SK-N-SH treated with all-trans-retinoic acid at 6 μM for 48 hours (cell line): ENCODE results near the gene CDNF.

Source experiments
- ARNTL ChIP-seq: fragments of 450-650 bp; formaldehyde crosslinking; IDR thresholded peaks from 2 replicates; pipeline ENCODE4 v1.5.0; 2020; ENCODE audit warnings: low read depth, mild to moderate bottlenecking, moderate library complexity, borderline replicate concordance
- CSDC2 ChIP-seq: fragments of 250-450 bp; sonication (Bioruptor Pico); IDR thresholded peaks from 2 replicates; pipeline ENCODE4 v1.5.0; 2020; ENCODE audit warnings: mild to moderate bottlenecking, moderate library complexity
- OSR1 ChIP-seq: fragments of 250-450 bp; sonication (Bioruptor Pico); IDR thresholded peaks from 2 replicates; pipeline ENCODE4 v1.8.0; 2022; ENCODE audit warnings: moderate library complexity, mild to moderate bottlenecking, inconsistent platforms
- RARB ChIP-seq: fragments of 250-450 bp; sonication (Bioruptor Pico); IDR thresholded peaks from 2 replicates; pipeline ENCODE4 v1.8.0; 2021; ENCODE audit warnings: mild to moderate bottlenecking, moderate library complexity
- SNAI2 ChIP-seq: fragments of 250-450 bp; sonication (Bioruptor Pico); IDR thresholded peaks from 2 replicates; pipeline ENCODE4 v1.5.0; 2020; ENCODE audit warnings: mild to moderate bottlenecking, moderate library complexity
- TCF4 ChIP-seq: fragments of 250-450 bp; sonication (Bioruptor Pico); IDR thresholded peaks from 2 replicates; pipeline ENCODE4 v1.8.0; 2021; ENCODE audit warnings: mild to moderate bottlenecking, moderate library complexity, borderline replicate concordance
- TOX ChIP-seq: fragments of 250-450 bp; sonication (Bioruptor Pico); IDR thresholded peaks from 2 replicates; pipeline ENCODE4 v1.8.0; 2021; ENCODE audit warnings: mild to moderate bottlenecking, moderate library complexity, borderline replicate concordance
- ZFP30 ChIP-seq: fragments of 450-650 bp; formaldehyde crosslinking; IDR thresholded peaks from 2 replicates; pipeline ENCODE4 v1.5.0; 2022; ENCODE audit warnings: mild to moderate bottlenecking, moderate library complexity
- ZNF565 ChIP-seq: fragments of 450-650 bp; formaldehyde crosslinking; conservative IDR thresholded peaks from 2 replicates; pipeline ENCODE4 v1.5.0; 2020; ENCODE audit warnings: low read depth, mild to moderate bottlenecking, moderate library complexity
- ZNF70 ChIP-seq: fragments of 450-650 bp; formaldehyde crosslinking; IDR thresholded peaks from 2 replicates; pipeline ENCODE4 v1.5.0; 2020; ENCODE audit warnings: mild to moderate bottlenecking, moderate library complexity
- TF ChIP-seq, protein P1 (sequence below): fragments of 250-450 bp; sonication (Bioruptor Pico); IDR thresholded peaks from 2 replicates; pipeline ENCODE4 v1.8.0; 2020; ENCODE audit warnings: mild to moderate bottlenecking, moderate library complexity, borderline replicate concordance

DNA sequence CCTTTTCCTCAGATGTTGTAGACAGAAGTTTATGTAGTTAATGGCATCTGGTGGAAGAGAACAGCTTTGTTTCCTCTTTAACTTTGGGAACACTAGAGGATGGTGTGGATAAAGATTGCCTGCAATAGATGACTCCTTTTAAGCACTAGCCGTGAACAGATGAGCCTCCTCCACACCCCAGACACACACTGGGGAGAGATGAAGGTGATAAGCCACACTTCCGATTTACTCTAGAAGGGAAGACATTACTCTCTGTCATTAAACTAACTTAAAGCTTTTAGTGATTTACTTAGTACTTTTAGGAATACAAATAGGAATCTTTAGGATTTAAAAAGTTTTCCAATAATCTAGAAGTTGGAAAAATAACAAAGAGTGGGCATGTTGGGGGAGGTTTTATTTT is 7.1 kb upstream of the CDNF start:
- no peak for TF ChIP-seq TCF4
- TF ChIP-seq RARB (CRISPR knock-in tag), result no peak
- TF ChIP-seq ZNF565 (CRISPR knock-in tag), result no peak
- TF ChIP-seq ZNF70 (CRISPR knock-in tag), result no peak
- TF ChIP-seq, protein P1, sequence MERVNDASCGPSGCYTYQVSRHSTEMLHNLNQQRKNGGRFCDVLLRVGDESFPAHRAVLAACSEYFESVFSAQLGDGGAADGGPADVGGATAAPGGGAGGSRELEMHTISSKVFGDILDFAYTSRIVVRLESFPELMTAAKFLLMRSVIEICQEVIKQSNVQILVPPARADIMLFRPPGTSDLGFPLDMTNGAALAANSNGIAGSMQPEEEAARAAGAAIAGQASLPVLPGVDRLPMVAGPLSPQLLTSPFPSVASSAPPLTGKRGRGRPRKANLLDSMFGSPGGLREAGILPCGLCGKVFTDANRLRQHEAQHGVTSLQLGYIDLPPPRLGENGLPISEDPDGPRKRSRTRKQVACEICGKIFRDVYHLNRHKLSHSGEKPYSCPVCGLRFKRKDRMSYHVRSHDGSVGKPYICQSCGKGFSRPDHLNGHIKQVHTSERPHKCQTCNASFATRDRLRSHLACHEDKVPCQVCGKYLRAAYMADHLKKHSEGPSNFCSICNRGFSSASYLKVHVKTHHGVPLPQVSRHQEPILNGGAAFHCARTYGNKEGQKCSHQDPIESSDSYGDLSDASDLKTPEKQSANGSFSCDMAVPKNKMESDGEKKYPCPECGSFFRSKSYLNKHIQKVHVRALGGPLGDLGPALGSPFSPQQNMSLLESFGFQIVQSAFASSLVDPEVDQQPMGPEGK (CRISPR knock-in tag), result no peak
- no peak for TF ChIP-seq CSDC2 (CRISPR knock-in tag)
- no peak for TF ChIP-seq SNAI2
- TF ChIP-seq TOX (CRISPR knock-in tag), result no peak
- no peak for TF ChIP-seq OSR1
- no peak for TF ChIP-seq ARNTL (CRISPR knock-in tag)
- no peak for TF ChIP-seq ZFP30 (CRISPR knock-in tag)
